Dendritic cell treated with granulocyte-macrophage colony-stimulating factor and Interleukin-4, amounts not matched to agents 40 ng/mL and 50 ng/mL, for 4 days (primary cell): ENCODE results near the gene CNEP1R1.

Experiments used
- H3K27ac Mint-ChIP-seq: one replicate; pipeline ENCODE4 v1.8.0; 2022; ENCODE audit warnings: mild to moderate bottlenecking, mixed read lengths
- H3K27me3 Mint-ChIP-seq: one replicate; pipeline ENCODE4 v1.8.0; 2022; ENCODE audit warnings: mild to moderate bottlenecking, mixed read lengths
- H3K36me3 Mint-ChIP-seq: one replicate; pipeline ENCODE4 v1.8.0; 2022; ENCODE audit warnings: low read depth, mixed read lengths
- H3K4me1 Mint-ChIP-seq: one replicate; pipeline ENCODE4 v1.8.0; 2022; ENCODE audit warnings: low read depth, mixed read lengths
- H3K4me3 Mint-ChIP-seq: one replicate; pipeline ENCODE4 v1.8.0; 2022; ENCODE audit warnings: mild to moderate bottlenecking, moderate library complexity, mixed read lengths
- H3K9me3 Mint-ChIP-seq: one replicate; pipeline ENCODE4 v1.8.0; 2022; ENCODE audit warnings: mixed read lengths
- intact Hi-C: fragments of 100-400 bp; cut with micrococcal nuclease; formaldehyde crosslinking; loops from one replicate; pipeline ENCODE4 v1.15.0; 2022

Gene CNEP1R1

GRCh38 chr16:50024684-50025536, at the start of gene CNEP1R1:
Gene CNEP1R1, plus strand, starts transcription at chr16:50025225. Its CDS starts 91 bp downstream, at chr16:50025316.
- Mint-ChIP-seq H3K4me1 (peaks cover 2% of the 10 kb centered on the region), H3K27ac (peak within 1 kb of the TSS; percentile 83), H3K4me3 (peak within 1 kb of the TSS; percentile 89), H3K36me3 (peaks cover 16% of the 10 kb centered on the region), H3K27me3 (peaks cover 3% of the 10 kb centered on the region), H3K9me3 (no peaks in the 10 kb centered on the region)
- intact Hi-C loops: loop anchor here (1.0 to 10.0 kb wide), 6 partner anchors 14 to 642 kb away; no protein-coding TSS in a partner anchor

DNA sequence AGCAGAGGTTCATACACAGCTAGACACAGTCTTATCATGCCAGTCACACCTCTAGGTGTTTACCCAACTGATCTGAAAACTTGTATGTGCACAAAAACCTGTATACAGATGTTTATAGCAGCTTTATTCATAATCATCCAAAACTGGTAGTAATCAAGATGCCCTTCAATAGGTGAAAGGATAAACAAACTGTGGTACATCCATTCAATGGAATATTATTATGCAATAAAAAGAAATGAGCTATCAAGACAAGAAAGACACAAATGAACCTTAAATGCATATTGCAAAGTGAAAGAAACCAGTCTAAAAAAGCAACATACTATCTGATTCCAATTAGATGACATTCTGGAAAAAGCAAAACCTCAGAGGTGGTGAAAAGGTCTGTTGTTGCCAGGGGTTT, 47.6 kb upstream of the CNEP1R1 start:
- intact Hi-C loops: no loop called here
- no peaks in the 10 kb centered on the region for H3K4me1 Mint-ChIP-seq
- H3K4me3 Mint-ChIP-seq: no peak overlapping the region
- no peak overlapping the region for H3K27ac Mint-ChIP-seq
- no peaks in the 10 kb centered on the region for H3K9me3 Mint-ChIP-seq
- H3K27me3 Mint-ChIP-seq: peaks cover 2% of the 10 kb centered on the region
- no peaks in the 10 kb centered on the region for H3K36me3 Mint-ChIP-seq

DNA sequence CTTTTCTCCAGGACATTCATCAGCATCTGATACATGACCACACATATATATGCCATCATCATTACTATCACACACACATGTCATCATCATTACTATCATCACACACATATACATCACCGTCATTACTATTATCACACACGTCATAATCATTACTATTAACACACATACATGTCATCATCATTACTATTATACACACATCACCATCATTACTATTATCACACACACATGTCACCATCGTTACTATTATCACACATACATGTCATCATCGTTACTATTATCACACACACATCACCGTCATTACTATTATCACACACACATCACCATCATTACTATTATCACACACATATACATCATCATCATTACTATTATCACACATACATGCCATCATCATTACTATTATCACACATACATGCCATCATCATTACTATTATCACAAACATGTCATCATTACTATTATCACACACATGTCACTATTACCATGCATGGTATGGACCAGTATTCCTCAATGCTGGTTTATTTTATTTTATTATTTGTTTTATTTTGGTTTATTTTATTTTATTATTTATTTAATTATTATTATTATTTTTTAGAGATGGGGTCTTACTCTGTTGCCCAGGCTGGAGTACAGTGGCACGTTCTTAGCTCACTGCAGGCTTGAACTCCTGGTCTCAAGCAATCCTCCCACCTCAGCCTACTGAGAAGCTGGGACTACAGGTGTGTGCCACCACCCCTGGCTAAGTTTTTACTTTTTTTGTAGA, 46.3 kb upstream of the CNEP1R1 start:
- H3K27ac Mint-ChIP-seq: no peak overlapping the region
- no peaks in the 10 kb centered on the region for H3K36me3 Mint-ChIP-seq
- H3K9me3 Mint-ChIP-seq: no peaks in the 10 kb centered on the region
- intact Hi-C loops: no loop called here
- H3K27me3 Mint-ChIP-seq: peaks cover 2% of the 10 kb centered on the region
- H3K4me1 Mint-ChIP-seq: no peaks in the 10 kb centered on the region
- no peak overlapping the region for H3K4me3 Mint-ChIP-seq

GRCh38 chr16:49980166-49980565, 44.9 kb upstream of the CNEP1R1 start:
- Mint-ChIP-seq H3K27ac (no peak overlapping the region), H3K36me3 (no peaks in the 10 kb centered on the region), H3K9me3 (no peaks in the 10 kb centered on the region), H3K4me3 (no peak overlapping the region), H3K4me1 (no peaks in the 10 kb centered on the region), H3K27me3 (peaks cover 2% of the 10 kb centered on the region)
- intact Hi-C loops: no loop called here

DNA sequence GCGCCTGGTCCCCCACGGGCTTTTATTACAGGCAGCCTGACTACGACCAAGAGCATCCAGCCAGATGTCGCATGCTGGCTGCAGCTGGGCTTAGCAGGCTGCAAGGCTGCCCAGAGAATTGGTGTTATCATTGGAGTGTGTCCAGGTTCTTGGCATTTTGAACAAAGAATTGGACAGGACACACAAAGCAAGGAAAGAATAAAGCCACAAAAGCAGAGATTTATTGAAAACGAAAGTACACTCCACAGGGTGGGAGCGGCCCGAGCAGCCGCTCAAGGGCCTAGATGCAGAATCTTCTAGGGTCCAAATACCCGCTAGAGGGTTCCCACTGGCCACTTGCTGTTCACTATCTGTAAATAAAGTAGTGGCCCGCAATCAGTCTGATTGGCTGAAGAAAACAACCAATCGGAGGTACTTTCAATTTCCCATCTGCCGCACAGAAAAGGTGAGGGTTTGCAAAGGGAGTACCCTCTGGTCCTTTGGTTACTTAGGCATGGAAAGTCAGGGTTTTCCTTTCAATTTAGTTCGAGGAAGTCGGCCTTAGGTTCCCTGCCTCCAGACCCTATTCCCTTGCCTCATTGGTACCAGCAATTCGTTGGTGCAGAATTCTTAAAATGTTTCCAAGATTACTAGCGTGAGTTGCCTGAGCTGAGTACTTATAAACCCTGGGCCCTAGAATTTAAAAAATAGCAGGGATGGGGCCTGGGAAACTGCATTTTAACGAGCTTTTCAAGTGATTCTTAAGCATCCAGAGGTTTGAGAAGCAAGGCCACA, 38.5 kb upstream of the CNEP1R1 start:
- no peak overlapping the region for H3K4me3 Mint-ChIP-seq
- H3K27ac Mint-ChIP-seq: no peak overlapping the region
- H3K4me1 Mint-ChIP-seq: no peaks in the 10 kb centered on the region
- H3K27me3 Mint-ChIP-seq: no peaks in the 10 kb centered on the region
- no peaks in the 10 kb centered on the region for H3K36me3 Mint-ChIP-seq
- H3K9me3 Mint-ChIP-seq: no peaks in the 10 kb centered on the region
- intact Hi-C loops: no loop called here

DNA sequence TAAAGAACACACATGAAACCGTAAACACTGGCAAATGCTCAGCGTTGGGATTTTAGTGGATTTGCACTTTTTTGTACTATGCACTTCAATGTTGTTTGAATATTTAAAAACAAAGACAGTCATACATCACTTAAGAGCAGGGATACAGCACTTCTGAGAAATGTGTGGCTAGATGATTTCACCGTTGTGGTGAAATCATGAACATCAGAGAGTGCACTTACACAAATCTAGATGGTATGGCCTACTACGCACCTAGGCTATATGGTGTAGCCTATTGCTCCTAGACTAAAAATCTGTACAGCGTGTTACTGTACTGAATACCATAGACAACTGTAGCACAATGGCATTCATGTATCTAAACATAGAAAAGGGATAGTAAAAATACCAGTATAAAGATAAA, 37.6 kb upstream of the CNEP1R1 start:
- no peaks in the 10 kb centered on the region for H3K27me3 Mint-ChIP-seq
- intact Hi-C loops: no loop called here
- no peak overlapping the region for H3K27ac Mint-ChIP-seq
- no peaks in the 10 kb centered on the region for H3K4me1 Mint-ChIP-seq
- H3K4me3 Mint-ChIP-seq: no peak overlapping the region
- H3K36me3 Mint-ChIP-seq: no peaks in the 10 kb centered on the region
- H3K9me3 Mint-ChIP-seq: no peaks in the 10 kb centered on the region

- H3K4me3 Mint-ChIP-seq: no peak overlapping the region
- no peaks in the 10 kb centered on the region for H3K9me3 Mint-ChIP-seq
- H3K27me3 Mint-ChIP-seq: peaks cover 5% of the 10 kb centered on the region
- H3K27ac Mint-ChIP-seq: no peak overlapping the region
- H3K4me1 Mint-ChIP-seq: no peaks in the 10 kb centered on the region
- intact Hi-C loops: no loop called here
- no peaks in the 10 kb centered on the region for H3K36me3 Mint-ChIP-seq
Observed at GRCh38 chr16:49992825-49993224, 32.2 kb upstream of the CNEP1R1 start.

DNA sequence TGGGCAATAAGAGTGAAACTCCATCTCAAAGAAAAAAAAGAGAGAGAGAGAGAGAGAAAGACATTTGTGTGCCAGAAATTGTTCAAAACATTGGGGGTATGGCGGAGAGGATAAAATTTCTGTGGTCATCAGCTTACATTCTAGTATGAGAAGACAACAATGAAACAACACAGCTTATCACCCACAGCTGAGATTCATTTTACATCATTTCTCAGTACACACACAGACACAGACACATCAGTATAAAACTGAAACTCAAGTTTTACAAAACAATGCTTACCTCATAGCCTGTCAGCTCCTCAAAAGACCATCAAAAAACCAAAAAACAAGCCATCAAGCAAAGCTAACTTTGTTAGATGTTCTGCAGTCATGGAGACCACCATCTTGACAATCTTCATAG, 31.4 kb upstream of the CNEP1R1 start:
- intact Hi-C loops: no loop called here
- Mint-ChIP-seq H3K9me3 (no peaks in the 10 kb centered on the region), H3K4me3 (no peak overlapping the region), H3K27ac (no peak overlapping the region), H3K4me1 (no peaks in the 10 kb centered on the region), H3K36me3 (no peaks in the 10 kb centered on the region), H3K27me3 (peaks cover 5% of the 10 kb centered on the region)

GRCh38 chr16:49994006-49994405, 31.0 kb upstream of the CNEP1R1 start:
- Mint-ChIP-seq H3K9me3 (no peaks in the 10 kb centered on the region), H3K27ac (no peak overlapping the region), H3K27me3 (peaks cover 5% of the 10 kb centered on the region), H3K4me1 (no peaks in the 10 kb centered on the region), H3K36me3 (no peaks in the 10 kb centered on the region), H3K4me3 (no peak overlapping the region)
- intact Hi-C loops: no loop called here

DNA sequence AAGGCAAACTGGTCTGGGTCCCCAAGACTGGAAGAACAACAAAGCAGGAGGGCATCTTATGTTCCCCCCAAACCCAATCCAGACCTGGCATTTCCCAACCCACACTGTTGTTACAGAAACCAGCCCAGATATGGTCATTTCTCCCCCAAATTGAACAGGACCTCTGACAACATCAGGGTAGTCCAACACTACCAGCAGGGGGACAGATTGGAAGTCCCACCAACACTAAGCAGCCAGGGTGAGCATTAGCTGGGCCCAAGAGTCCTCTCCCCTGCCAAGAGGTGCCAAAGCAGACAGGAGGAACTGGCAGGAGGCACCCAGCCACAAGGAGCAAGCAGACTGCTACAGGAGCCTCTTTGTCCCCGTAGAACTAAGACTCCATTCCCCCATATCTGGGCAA, 29.3 kb upstream of the CNEP1R1 start:
- Mint-ChIP-seq H3K4me3 (no peak overlapping the region), H3K27ac (no peak overlapping the region), H3K9me3 (no peaks in the 10 kb centered on the region), H3K36me3 (no peaks in the 10 kb centered on the region), H3K4me1 (no peaks in the 10 kb centered on the region), H3K27me3 (peaks cover 8% of the 10 kb centered on the region)
- intact Hi-C loops: no loop called here

- Mint-ChIP-seq H3K27me3 (peaks cover 8% of the 10 kb centered on the region), H3K27ac (no peak overlapping the region), H3K4me3 (no peak overlapping the region), H3K9me3 (no peaks in the 10 kb centered on the region), H3K36me3 (no peaks in the 10 kb centered on the region), H3K4me1 (peaks cover 5% of the 10 kb centered on the region)
- intact Hi-C loops: no loop called here
Observed at GRCh38 chr16:49997721-49998251, 27.2 kb upstream of the CNEP1R1 start.

GRCh38 chr16:49998991-49999390, 26.0 kb upstream of the CNEP1R1 start:
- Mint-ChIP-seq H3K4me3 (no peak overlapping the region), H3K4me1 (peaks cover 6% of the 10 kb centered on the region), H3K36me3 (no peaks in the 10 kb centered on the region), H3K27ac (no peak overlapping the region), H3K9me3 (no peaks in the 10 kb centered on the region), H3K27me3 (peaks cover 5% of the 10 kb centered on the region)
- intact Hi-C loops: no loop called here

- Mint-ChIP-seq H3K4me1 (peaks cover 6% of the 10 kb centered on the region), H3K4me3 (no peak overlapping the region), H3K27me3 (peaks cover 5% of the 10 kb centered on the region), H3K36me3 (no peaks in the 10 kb centered on the region), H3K27ac (no peak overlapping the region), H3K9me3 (peaks cover 3% of the 10 kb centered on the region)
- intact Hi-C loops: no loop called here
Observed at GRCh38 chr16:50001144-50001543, 23.9 kb upstream of the CNEP1R1 start.

DNA sequence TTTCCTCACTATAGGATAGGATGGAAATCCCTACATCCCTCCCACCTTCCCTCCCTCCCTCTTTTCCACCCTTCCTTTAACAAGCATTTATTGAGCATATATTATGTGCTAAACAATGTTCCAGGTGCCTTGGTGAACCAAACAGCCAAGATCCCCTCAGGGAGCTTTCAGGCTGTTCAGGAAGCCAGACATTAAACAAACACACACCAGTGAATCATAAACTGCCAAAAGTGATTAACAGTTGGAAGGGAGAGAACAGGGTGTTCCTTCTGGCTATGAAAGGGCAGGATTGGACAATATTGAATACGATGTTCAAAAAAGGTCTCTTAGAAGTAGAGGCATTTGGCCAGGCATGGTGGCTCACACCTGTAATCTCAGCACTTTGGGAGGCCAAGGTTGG, 22.8 kb upstream of the CNEP1R1 start:
- H3K27me3 Mint-ChIP-seq: peaks cover 5% of the 10 kb centered on the region
- H3K4me3 Mint-ChIP-seq: no peak overlapping the region
- no peak overlapping the region for H3K27ac Mint-ChIP-seq
- intact Hi-C loops: no loop called here
- no peaks in the 10 kb centered on the region for H3K36me3 Mint-ChIP-seq
- H3K4me1 Mint-ChIP-seq: peaks cover 6% of the 10 kb centered on the region
- H3K9me3 Mint-ChIP-seq: peaks cover 13% of the 10 kb centered on the region
